Omental fat pad (tissue), 4 donors: ENCODE data around the gene TMEM163. TPM values are rescaled to one million over a fixed set of nuclear protein-coding genes. Genes with fewer than 3 reads are reported as not detected.
"Not testable (repeated sequence)": the region's sequence is repeated elsewhere in the genome, so short reads cannot be mapped to it uniquely, and the experiment has no call there.

Experiments
- ATAC-seq: fragments of 150-250 bp; one replicate; pipeline ENCODE4 v1.9.1; 2016; ENCODE audit warnings: mild to moderate bottlenecking, moderate library complexity; ENCODE audit not compliant: low FRiP score
- DNase-seq: peaks from one replicate; pipeline ENCODE4 v3.0.0-alpha.2; 2019; ENCODE audit warnings: low spot score
- total RNA-seq, 4 donors: library from RNA; depleted of rRNA; stranded (reverse); fragments of >200 nt; gene quantifications; one replicate each; pipeline ENCODE4 v1.1.0, GENCODE V29; 2016
- TF ChIP-seq, protein P1 (sequence below), 3 donors: fragments of 450-650 bp; IDR thresholded peaks; one replicate each; pipeline ENCODE4 v1.5.1; 2016 to 2017; ENCODE audit warnings: antibody characterized with exemption in 3 of 3, mild to moderate bottlenecking in 3 of 3, moderate library complexity in 2 of 3

TMEM163 gene
- total RNA-seq, 4 donors from 2014 or later, result 0.28 to 6.4 (median 1.2) TPM

DNA sequence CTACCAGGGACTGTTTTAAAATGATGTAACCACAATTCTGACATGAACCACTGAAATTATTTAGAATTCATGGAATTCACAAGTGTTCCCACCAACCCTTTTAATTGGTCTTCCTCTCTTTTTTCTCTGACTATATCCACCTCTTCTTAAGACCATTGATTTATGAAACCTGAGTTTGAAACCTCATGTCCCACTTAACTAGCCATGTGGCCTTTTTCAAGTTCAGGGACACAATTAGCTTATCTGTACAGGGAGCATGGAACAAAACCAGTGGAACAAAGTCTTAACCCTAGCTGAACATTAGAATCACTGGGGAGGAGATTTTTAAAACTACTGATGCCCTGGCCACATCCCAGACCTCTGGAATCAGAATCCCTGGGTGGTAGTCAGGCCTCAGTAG lies 41.6 kb upstream of the TMEM163 start:
- ATAC-seq (no peak), DNase-seq (no peak)
- TF ChIP-seq, protein P1, sequence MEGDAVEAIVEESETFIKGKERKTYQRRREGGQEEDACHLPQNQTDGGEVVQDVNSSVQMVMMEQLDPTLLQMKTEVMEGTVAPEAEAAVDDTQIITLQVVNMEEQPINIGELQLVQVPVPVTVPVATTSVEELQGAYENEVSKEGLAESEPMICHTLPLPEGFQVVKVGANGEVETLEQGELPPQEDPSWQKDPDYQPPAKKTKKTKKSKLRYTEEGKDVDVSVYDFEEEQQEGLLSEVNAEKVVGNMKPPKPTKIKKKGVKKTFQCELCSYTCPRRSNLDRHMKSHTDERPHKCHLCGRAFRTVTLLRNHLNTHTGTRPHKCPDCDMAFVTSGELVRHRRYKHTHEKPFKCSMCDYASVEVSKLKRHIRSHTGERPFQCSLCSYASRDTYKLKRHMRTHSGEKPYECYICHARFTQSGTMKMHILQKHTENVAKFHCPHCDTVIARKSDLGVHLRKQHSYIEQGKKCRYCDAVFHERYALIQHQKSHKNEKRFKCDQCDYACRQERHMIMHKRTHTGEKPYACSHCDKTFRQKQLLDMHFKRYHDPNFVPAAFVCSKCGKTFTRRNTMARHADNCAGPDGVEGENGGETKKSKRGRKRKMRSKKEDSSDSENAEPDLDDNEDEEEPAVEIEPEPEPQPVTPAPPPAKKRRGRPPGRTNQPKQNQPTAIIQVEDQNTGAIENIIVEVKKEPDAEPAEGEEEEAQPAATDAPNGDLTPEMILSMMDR (IDR thresholded peaks at IDR 0.05), result no peak

DNA sequence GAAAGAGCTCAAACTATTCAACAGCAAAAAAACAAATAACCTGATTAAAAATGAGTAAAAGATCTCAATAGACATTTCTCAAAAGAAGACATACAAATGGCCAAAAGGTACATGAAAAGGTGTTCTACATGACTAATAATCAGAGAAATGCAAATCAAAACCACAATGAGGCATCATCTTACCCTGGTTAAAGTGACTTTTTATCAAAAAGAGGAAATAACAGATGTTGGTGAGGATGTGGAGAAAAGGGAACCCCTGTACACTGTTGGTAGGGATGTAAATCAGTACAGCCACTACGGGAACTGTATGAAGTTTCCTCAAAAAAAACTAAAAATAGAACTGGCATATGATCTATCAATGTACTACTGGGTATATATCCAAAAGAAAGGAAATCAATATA lies 39.8 kb upstream of the TMEM163 start:
- TF ChIP-seq, protein P1 (IDR thresholded peaks at IDR 0.05), result no peak
- DNase-seq (no peak), ATAC-seq (no peak)

- ATAC-seq, DNase-seq: not testable (repeated sequence)
Measured at GRCh38 chr2:134751981-134752380, 33.2 kb upstream of the TMEM163 start.

DNA sequence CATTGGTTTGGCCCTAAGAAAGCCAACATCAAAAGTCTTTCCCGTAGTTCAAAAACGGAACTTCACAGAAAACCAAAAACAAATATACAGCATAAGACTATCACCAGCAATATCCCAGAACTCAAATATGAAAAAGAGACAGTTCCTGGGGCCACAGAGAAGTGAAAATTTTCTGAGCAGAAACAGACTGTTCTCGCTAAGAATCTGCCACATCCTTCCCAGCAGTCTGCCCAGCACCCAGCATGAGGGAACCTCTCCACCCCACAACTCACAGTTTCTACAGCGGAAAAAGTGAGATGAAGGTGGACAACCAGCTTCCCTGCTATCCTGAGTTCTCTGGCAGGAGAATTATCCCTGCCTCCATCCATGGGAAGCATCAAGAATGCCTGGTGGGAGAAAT lies 26.7 kb upstream of the TMEM163 start:
- TF ChIP-seq, protein P1 (IDR thresholded peaks at IDR 0.05), result no peak
- ATAC-seq (no peak), DNase-seq (no peak)

- DNase-seq, result no peak
- ATAC-seq, result no peak
- TF ChIP-seq, protein P1 (IDR thresholded peaks at IDR 0.05), result no peak
Measured at GRCh38 chr2:134745023-134745422, 26.2 kb upstream of the TMEM163 start.

GRCh38 chr2:134739879-134740301 lies 21.1 kb upstream of the TMEM163 start:
- DNase-seq (no peak), ATAC-seq (peak; percentile 33)
- TF ChIP-seq, protein P1 (IDR thresholded peaks at IDR 0.05), result no peak

- TF ChIP-seq, protein P1 (IDR thresholded peaks at IDR 0.05), result no peak
- DNase-seq (no peak), ATAC-seq (no peak)
Measured at GRCh38 chr2:134739236-134739878, 20.6 kb upstream of the TMEM163 start.
